Right atrium auricular region (tissue), 2 donors: ENCODE measurements around the gene PTGES3. TPM values are rescaled to one million over a fixed set of nuclear protein-coding genes. Genes with fewer than 3 reads are reported as not detected.

Experiments used
- DNase-seq: peaks from one replicate; pipeline ENCODE4 v3.0.0-alpha.2; 2019; ENCODE audit warnings: low spot score
- H3K27ac ChIP-seq, 2 donors: fragments of 200-600 bp; sonication (generic); 1 replicate in 1 of 2; 2 replicates in 1 of 2; pipeline ENCODE4 v1.5.1; 2016 to 2019
- H3K27me3 ChIP-seq, 2 donors: fragments of 200-600 bp; sonication (generic); one replicate each; pipeline versions ENCODE4 v1.5.1 to v1.6.0; 2017 to 2019
- H3K36me3 ChIP-seq: fragments of 200-600 bp; sonication (generic); one replicate; pipeline ENCODE4 v1.5.1; 2016
- H3K4me1 ChIP-seq, 2 donors: fragments of 200-600 bp; sonication (generic); one replicate each; pipeline versions ENCODE4 v1.5.1 to v1.6.0; 2017 to 2019
- H3K4me3 ChIP-seq, 2 donors: fragments of 200-600 bp; sonication (generic); 1 replicate in 1 of 2; 2 replicates in 1 of 2; pipeline ENCODE4 v1.5.1; 2017 to 2019; ENCODE audit warnings: mild to moderate bottlenecking in 1 of 2, moderate library complexity in 1 of 2
- H3K9me3 ChIP-seq, 2 donors: fragments of 200-600 bp; sonication (generic); one replicate each; pipeline ENCODE4 v1.5.1; 2019
- total RNA-seq, 2 donors: library from RNA; depleted of rRNA; stranded (reverse); fragments of >200 nt; gene quantifications; one replicate each; pipeline ENCODE4 v1.1.0, GENCODE V29; 2016
- TF ChIP-seq, protein P1 (sequence below), 2 donors: fragments of 200-600 bp; sonication (generic); IDR thresholded peaks; one replicate each; pipeline ENCODE4 v1.5.1; 2019; ENCODE audit warnings: antibody characterized with exemption in 2 of 2

The PTGES3 gene
- total RNA-seq, 2 donors from 2014 or later: 69.6 to 71.1 TPM

DNA sequence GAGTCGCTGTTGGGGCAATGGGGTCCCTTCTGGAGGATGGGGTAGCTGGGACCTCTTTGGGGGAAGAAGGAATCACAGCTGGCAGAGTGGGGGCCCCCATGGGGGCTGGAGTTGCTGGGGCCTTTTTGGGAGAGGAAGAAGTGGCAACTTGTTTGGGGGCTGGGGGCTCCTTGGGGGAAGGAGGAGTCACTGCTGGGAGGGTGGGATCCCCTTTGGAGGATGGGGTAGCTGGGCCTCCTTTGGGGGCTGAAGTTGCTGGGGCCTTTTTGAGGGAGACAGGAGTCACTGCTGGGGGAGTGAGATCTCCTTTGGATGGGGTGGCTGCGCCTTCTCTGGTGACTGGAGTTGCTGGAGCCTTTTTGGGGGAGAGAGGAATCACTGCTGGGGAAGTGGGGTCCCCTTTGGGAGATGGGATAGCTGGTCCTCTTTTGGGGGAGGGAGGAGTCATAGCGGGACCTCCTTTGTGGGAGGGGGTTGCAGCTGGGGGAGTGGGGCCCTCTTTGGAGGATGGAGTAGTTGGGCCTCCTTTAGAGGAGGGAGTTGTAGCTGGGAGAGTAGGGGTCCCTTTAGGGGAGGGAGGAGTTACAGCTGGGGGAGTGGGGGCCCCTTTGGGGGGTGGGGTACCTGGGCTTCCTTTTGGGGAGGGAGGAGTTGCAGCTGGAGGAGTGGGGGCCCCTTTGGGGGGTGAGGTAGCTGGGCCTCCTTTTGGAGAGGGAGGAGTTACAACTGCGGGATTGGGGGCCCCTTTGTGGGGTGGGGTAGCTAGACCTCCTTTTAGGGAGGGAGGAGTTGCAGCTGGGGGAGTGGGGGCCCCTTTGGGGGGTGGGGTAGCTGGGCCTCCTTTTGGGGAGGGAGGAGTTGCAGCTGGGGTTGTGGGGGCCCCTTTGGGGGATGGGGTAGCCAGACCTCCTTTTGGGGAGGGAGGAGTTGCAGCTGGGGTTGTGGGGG, 29.1 kb upstream of the PTGES3 start:
- H3K9me3 ChIP-seq: no peaks in the 10 kb centered on the region
- TF ChIP-seq, protein P1, sequence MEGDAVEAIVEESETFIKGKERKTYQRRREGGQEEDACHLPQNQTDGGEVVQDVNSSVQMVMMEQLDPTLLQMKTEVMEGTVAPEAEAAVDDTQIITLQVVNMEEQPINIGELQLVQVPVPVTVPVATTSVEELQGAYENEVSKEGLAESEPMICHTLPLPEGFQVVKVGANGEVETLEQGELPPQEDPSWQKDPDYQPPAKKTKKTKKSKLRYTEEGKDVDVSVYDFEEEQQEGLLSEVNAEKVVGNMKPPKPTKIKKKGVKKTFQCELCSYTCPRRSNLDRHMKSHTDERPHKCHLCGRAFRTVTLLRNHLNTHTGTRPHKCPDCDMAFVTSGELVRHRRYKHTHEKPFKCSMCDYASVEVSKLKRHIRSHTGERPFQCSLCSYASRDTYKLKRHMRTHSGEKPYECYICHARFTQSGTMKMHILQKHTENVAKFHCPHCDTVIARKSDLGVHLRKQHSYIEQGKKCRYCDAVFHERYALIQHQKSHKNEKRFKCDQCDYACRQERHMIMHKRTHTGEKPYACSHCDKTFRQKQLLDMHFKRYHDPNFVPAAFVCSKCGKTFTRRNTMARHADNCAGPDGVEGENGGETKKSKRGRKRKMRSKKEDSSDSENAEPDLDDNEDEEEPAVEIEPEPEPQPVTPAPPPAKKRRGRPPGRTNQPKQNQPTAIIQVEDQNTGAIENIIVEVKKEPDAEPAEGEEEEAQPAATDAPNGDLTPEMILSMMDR (IDR thresholded peaks at IDR 0.05): no peak
- peaks cover 49% of the 10 kb centered on the region for H3K36me3 ChIP-seq
- peaks cover 0 to 65% of the 10 kb centered on the region in 2 donors for H3K4me1 ChIP-seq
- no peaks in the 10 kb centered on the region for H3K27me3 ChIP-seq
- no peak overlapping the region for H3K27ac ChIP-seq
- no peak for DNase-seq
- H3K4me3 ChIP-seq: no peak overlapping the region

DNA sequence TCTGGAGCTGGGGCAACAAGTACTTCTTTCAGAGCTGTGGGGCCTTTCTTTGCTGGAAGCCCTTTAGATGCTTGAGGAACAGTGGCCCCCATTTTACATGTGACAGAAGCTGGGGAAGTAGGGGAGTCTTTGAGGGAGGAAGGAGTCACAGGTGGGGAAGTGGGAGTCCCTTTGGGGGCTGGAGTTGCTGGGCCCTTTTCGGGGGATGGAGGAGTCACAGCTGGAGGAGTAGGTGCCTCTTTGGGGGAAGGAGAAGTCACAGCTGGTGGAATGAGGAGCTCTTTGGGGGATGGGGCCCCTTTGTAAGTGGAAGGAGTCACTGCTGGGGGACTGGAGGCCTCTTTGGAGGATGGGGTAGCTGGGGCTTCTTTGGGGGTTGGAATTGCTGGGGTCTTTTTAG, 28.4 kb upstream of the PTGES3 start:
- no peak overlapping the region for H3K27ac ChIP-seq
- TF ChIP-seq, protein P1 (IDR thresholded peaks at IDR 0.05): no peak
- peaks cover 0 to 58% of the 10 kb centered on the region in 2 donors for H3K4me1 ChIP-seq
- H3K9me3 ChIP-seq: no peaks in the 10 kb centered on the region
- peaks cover 56% of the 10 kb centered on the region for H3K36me3 ChIP-seq
- no peaks in the 10 kb centered on the region for H3K27me3 ChIP-seq
- H3K4me3 ChIP-seq: no peak overlapping the region
- no peak for DNase-seq

DNA sequence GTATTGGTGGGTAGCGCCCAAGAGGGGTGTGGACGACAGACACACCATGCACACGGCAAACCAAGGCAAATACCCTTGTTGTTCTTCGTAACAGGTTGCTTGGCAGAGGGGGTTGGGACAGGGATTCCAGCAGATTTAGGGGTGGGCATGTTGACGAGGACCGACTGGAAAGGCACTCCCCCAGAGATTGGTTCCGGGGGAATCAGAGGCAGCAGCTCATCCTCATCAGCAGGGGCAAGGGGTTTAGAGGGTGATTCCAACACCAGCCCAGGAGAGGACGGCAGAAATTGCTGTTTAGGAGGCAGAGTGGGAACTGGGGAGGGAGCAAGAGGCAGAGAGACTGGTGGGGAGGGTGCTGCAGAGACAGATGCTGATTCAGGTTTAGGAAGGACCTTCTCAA, 27.7 kb upstream of the PTGES3 start:
- TF ChIP-seq, protein P1 (IDR thresholded peaks at IDR 0.05): no peak
- Histone ChIP-seq H3K9me3 (no peaks in the 10 kb centered on the region), H3K36me3 (peaks cover 62% of the 10 kb centered on the region), H3K27me3 (no peaks in the 10 kb centered on the region), H3K27ac (no peak overlapping the region), H3K4me1 (peaks cover 0 to 51% of the 10 kb centered on the region in 2 donors), H3K4me3 (no peak overlapping the region)
- DNase-seq: no peak

DNA sequence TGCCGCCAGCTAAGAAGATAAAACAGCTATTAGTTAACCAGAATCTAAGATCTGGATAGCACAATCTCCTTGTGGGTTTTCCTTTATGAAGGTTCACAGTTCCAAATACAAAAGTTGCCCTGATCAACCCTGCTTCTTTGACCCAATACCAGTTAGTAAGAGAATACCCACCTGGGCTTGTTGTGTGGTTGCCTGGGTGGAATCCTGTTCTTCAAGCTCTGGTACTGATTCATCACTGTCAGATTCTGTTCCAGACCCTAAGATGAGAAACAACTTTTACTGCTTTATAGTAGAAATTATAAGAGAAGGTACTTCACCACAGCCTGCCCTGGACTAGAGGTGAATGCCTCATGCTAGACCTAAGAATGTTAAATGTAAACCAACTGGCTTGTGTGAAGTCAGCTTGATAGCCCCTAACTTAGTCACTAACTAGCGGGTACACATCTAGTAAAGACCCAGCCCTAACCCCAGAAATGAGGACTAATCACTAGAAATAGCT, 26.4 kb upstream of the PTGES3 start:
- peaks cover 0 to 38% of the 10 kb centered on the region in 2 donors for H3K4me1 ChIP-seq
- TF ChIP-seq, protein P1 (IDR thresholded peaks at IDR 0.05): no peak

DNA sequence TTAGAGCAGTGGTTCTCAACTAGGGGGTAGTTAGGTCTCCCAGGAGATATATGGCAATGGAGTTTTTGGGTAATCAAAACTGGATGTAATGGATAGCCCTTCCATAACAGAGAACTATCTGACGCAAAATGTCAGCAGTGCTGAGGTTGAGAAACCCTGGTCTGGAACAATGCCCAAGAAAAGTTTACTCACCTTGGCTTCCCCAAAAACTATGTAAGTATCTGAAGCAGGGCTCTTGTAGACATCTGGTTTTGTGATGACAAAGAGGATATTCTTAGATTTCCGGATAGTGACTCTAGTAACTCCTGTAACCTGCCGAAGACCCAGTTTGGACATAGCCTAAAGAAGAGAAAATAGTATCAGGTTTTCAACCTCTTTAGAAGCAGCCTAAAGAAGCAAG, 25.3 kb upstream of the PTGES3 start:
- no peaks in the 10 kb centered on the region for H3K27me3 ChIP-seq
- H3K36me3 ChIP-seq: peaks cover 43% of the 10 kb centered on the region
- H3K27ac ChIP-seq: no peak overlapping the region
- no peak for DNase-seq
- no peaks in the 10 kb centered on the region for H3K9me3 ChIP-seq
- H3K4me1 ChIP-seq: peaks cover 0 to 27% of the 10 kb centered on the region in 2 donors
- no peak overlapping the region for H3K4me3 ChIP-seq
- TF ChIP-seq, protein P1 (IDR thresholded peaks at IDR 0.05): no peak

More for the DNA sequence above, 26.4 kb upstream of the PTGES3 start:
- H3K36me3 ChIP-seq: peaks cover 53% of the 10 kb centered on the region
- H3K4me3 ChIP-seq: no peak overlapping the region
- no peaks in the 10 kb centered on the region for H3K27me3 ChIP-seq
- no peak for DNase-seq
- H3K9me3 ChIP-seq: no peaks in the 10 kb centered on the region
- H3K27ac ChIP-seq: no peak overlapping the region
